Measurements from ENCODE around the gene MYOZ2. TPM values are rescaled to one million over a fixed set of nuclear protein-coding genes. Genes with fewer than 3 reads are reported as not detected.

The MYOZ2 gene
- total and polyA plus RNA-seq, 2 donors (not counting 3 experiments of a cell fraction or from before 2014, with no cell fraction given) = 0.11 to 0.13 TPM

- POLR2A ChIA-PET = no interaction called here
- DNase-seq (ENCODE audit: low read depth, low spot score) (no peak), FAIRE-seq (no peak)
- H2AFZ ChIP-seq (ENCODE audit: low read depth, low read length) = no peak overlapping the region
- H3K36me3 ChIP-seq (ENCODE audit: control insufficient read depth in 2 of 2, extremely low read depth in 1 of 2, insufficient read depth in 2 of 2, low read length in 2 of 2) = no peaks in the 10 kb centered on the region
- intact Hi-C loops (cut with micrococcal nuclease) = no loop called here
- H3K4me1 ChIP-seq (ENCODE audit: control insufficient read depth, extremely low read depth, insufficient read depth, low read length) = peaks cover 28% of the 10 kb centered on the region
- no peak overlapping the region for H3K4me2 ChIP-seq (ENCODE audit: insufficient read depth, low read length)
- no peak overlapping the region for H3K4me3 ChIP-seq (replicated peaks in 1 of 3; ENCODE audit: insufficient read depth in 1 of 3, low read depth in 1 of 3, low read length in 3 of 3)
- H3K9me1 ChIP-seq (replicated peaks; ENCODE audit: control insufficient read depth, extremely low read depth, insufficient read depth, low read length) = no peaks in the 10 kb centered on the region
- dilution Hi-C loops (cut with MboI; ENCODE audit: extremely low pct_ligation_motif_present, low sequenced_read_pairs) = no loop called here
- no peaks in the 10 kb centered on the region for H3K27me3 ChIP-seq (ENCODE audit: control insufficient read depth in 2 of 2, insufficient read depth in 2 of 2, low read length in 2 of 2)
- H4K20me1 ChIP-seq (replicated peaks; ENCODE audit: control insufficient read depth, extremely low read depth, insufficient read depth, low read length) = no peaks in the 10 kb centered on the region
- H3K9ac ChIP-seq (replicated peaks; ENCODE audit: extremely low read depth, insufficient read depth, low read length) = no peak overlapping the region
- no peak for TF ChIP-seq POLR2AphosphoS5 (IDR thresholded peaks at IDR 0.05; ENCODE audit: insufficient read depth, low read depth, low read length)
- no peak for TF ChIP-seq MAX (IDR thresholded peaks at IDR 0.05; ENCODE audit: insufficient read depth, insufficient read length)
- TF ChIP-seq FOS (IDR thresholded peaks at IDR 0.05; ENCODE audit: borderline replicate concordance, insufficient read depth, low read length) = no peak
- no peak for TF ChIP-seq CTCF (IDR thresholded peaks at IDR 0.05; ENCODE audit: extremely low read depth in 1 of 2, insufficient read depth in 1 of 2, low read depth in 1 of 2, low read length in 2 of 2)
- no peak for TF ChIP-seq POLR2A (IDR thresholded peaks at IDR 0.05; ENCODE audit: low read depth, low read length)
- H3K79me2 ChIP-seq (ENCODE audit: control insufficient read depth, insufficient read depth, low read length) = no peaks in the 10 kb centered on the region
- BruUV-seq (replicated peaks) = no TSS peak
- CTCF ChIA-PET = no interaction called here
- no peak overlapping the region for H3K27ac ChIP-seq (ENCODE audit: insufficient read depth, low read depth, low read length)
- H3K9me3 ChIP-seq (replicated peaks; ENCODE audit: control insufficient read depth, insufficient read depth, low read length) = no peaks in the 10 kb centered on the region
Observed at GRCh38 chr4:119111296-119111695, 24.3 kb upstream of the MYOZ2 start.

All from endothelial cell of umbilical vein (primary cell).